Caco-2 (cell line): Measurements from ENCODE around the gene PEX5. TPM values are rescaled to one million over a fixed set of nuclear protein-coding genes. Genes with fewer than 3 reads are reported as not detected.

Source experiments
- BruUV-seq: library from RNA; stranded (reverse); fragments of 400-500 nt; replicated peaks from 2 replicates; lab custom pipeline; 2021; lab: Mats Ljungman, UMichigan
- CTCF ChIA-PET: fragments of 300-600 bp; sonication (Branson Sonifier 250); formaldehyde crosslinking; loops from one replicate; lab custom pipeline; 2022; ENCODE audit warnings: antibody characterized with exemption; lab: Charles Lee
- POLR2A ChIA-PET: fragments of 300-600 bp; sonication (Branson Sonifier 250); formaldehyde crosslinking; loops from one replicate; lab custom pipeline; 2022; ENCODE audit warnings: antibody characterized with exemption; lab: Charles Lee
- DNase-seq, 2 experiments: peaks; one replicate each; pipeline versions ENCODE4 v3.0.0 to v3.0.0-alpha.2; 2020 to 2022
- H3K27me3 ChIP-seq: replicated peaks from 2 replicates; pipeline ENCODE4 v1.6.0; 2011; ENCODE audit warnings: low read length; ENCODE audit not compliant: control insufficient read depth, insufficient read depth
- H3K36me3 ChIP-seq: 2 replicates; pipeline ENCODE4 v1.5.1; 2011; ENCODE audit warnings: low read length; ENCODE audit not compliant: control insufficient read depth, insufficient read depth
- H3K4me1 ChIP-seq: fragments of 250-450 bp; sonication (Bioruptor Pico); 2 replicates; pipeline ENCODE4 v1.5.1; 2020; ENCODE audit warnings: mild to moderate bottlenecking
- H3K4me3 ChIP-seq: 2 replicates; pipeline ENCODE4 v1.5.1; 2011; ENCODE audit warnings: low read depth, mild to moderate bottlenecking, control low read depth, low read length
- H3K9me3 ChIP-seq: fragments of 250-450 bp; sonication (Bioruptor Pico); 2 replicates; pipeline ENCODE4 v1.5.1; 2020; ENCODE audit warnings: mild to moderate bottlenecking, moderate library complexity
- H3K27ac Mint-ChIP-seq: one replicate; pipeline ENCODE4 v1.8.0; 2022; ENCODE audit warnings: mixed read lengths; ENCODE audit not compliant: unreplicated experiment
- H3K27me3 Mint-ChIP-seq: one replicate; pipeline ENCODE4 v1.8.0; 2022; ENCODE audit warnings: mixed read lengths; ENCODE audit not compliant: insufficient read depth, unreplicated experiment
- H3K36me3 Mint-ChIP-seq: one replicate; pipeline ENCODE4 v1.8.0; 2022; ENCODE audit warnings: mild to moderate bottlenecking, mixed read lengths; ENCODE audit not compliant: insufficient read depth, unreplicated experiment
- H3K4me1 Mint-ChIP-seq: one replicate; pipeline ENCODE4 v1.8.0; 2022; ENCODE audit warnings: low read depth, mixed read lengths; ENCODE audit not compliant: unreplicated experiment
- H3K4me3 Mint-ChIP-seq: one replicate; pipeline ENCODE4 v1.8.0; 2022; ENCODE audit warnings: mild to moderate bottlenecking, moderate library complexity, mixed read lengths; ENCODE audit not compliant: unreplicated experiment
- H3K9me3 Mint-ChIP-seq: one replicate; pipeline ENCODE4 v1.8.0; 2022; ENCODE audit warnings: mixed read lengths; ENCODE audit not compliant: unreplicated experiment
- intact Hi-C: fragments of 100-400 bp; cut with micrococcal nuclease; formaldehyde crosslinking; loops from one replicate; pipeline ENCODE4 v1.10.0; 2022; ENCODE audit not compliant: unreplicated experiment
- total RNA-seq: library from RNA; stranded (reverse); gene quantifications from 2 replicates; pipeline ENCODE4 v1.2.3, GENCODE V29; 2022
- TF ChIP-seq, protein P1 (sequence below), 2 experiments: fragments of 200-600 bp in 1 of 2; IDR thresholded peaks; 1 replicate in 1 of 2; 2 replicates in 1 of 2; pipeline versions ENCODE4 v1.5.1 to v1.8.0; 2011 to 2022; ENCODE audit warnings: antibody characterized with exemption in 1 of 2, control low read depth in 1 of 2, inconsistent platforms in 1 of 2, low read depth in 1 of 2, low read length in 1 of 2, mild to moderate bottlenecking in 1 of 2, moderate library complexity in 1 of 2; ENCODE audit not compliant: insufficient read depth in 1 of 2, severe bottlenecking in 1 of 2, unreplicated experiment in 1 of 2

The PEX5 gene
- total RNA-seq, 1 experiment from 2014 or later = 74.5 TPM

DNA sequence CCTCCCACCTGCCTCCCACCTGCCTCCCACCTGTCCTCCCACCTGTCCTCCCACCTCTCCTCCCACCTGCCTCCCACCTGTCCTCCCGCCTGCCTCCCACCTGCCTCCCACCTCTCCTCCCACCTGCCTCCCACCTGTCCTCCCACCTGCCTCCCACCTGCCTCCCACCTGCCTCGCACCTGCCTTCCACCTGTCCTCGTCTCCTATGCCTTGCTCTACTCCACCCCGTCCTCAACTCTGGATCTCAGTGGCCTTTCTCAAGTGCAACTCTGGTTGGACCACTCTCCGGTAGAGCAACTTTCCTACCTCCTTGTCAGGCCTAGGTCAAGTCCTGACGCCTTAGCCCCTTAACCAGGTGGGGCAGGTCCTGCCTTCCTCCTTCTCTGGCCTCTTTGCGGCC lies 29.3 kb upstream of the PEX5 start:
- H3K4me3 ChIP-seq = no peak overlapping the region
- Mint-ChIP-seq H3K4me1 (peaks cover 7% of the 10 kb centered on the region), H3K4me3 (no peak overlapping the region), H3K27ac (no peak overlapping the region), H3K27me3 (peaks cover 4% of the 10 kb centered on the region), H3K9me3 (peaks cover 9% of the 10 kb centered on the region), H3K36me3 (peaks cover 8% of the 10 kb centered on the region)
- H3K4me1 ChIP-seq = no peaks in the 10 kb centered on the region
- no peak for DNase-seq
- intact Hi-C loops = no loop called here
- peaks cover 13% of the 10 kb centered on the region; the same call in 1 of the 2 replicates for H3K9me3 ChIP-seq
- H3K27me3 ChIP-seq = no peaks in the 10 kb centered on the region
- POLR2A ChIA-PET = no interaction called here
- TF ChIP-seq, protein P1, sequence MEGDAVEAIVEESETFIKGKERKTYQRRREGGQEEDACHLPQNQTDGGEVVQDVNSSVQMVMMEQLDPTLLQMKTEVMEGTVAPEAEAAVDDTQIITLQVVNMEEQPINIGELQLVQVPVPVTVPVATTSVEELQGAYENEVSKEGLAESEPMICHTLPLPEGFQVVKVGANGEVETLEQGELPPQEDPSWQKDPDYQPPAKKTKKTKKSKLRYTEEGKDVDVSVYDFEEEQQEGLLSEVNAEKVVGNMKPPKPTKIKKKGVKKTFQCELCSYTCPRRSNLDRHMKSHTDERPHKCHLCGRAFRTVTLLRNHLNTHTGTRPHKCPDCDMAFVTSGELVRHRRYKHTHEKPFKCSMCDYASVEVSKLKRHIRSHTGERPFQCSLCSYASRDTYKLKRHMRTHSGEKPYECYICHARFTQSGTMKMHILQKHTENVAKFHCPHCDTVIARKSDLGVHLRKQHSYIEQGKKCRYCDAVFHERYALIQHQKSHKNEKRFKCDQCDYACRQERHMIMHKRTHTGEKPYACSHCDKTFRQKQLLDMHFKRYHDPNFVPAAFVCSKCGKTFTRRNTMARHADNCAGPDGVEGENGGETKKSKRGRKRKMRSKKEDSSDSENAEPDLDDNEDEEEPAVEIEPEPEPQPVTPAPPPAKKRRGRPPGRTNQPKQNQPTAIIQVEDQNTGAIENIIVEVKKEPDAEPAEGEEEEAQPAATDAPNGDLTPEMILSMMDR (IDR thresholded peaks at IDR 0.05; ENCODE audit: insufficient read depth in 1 of 2, low read depth in 1 of 2, low read length in 1 of 2, severe bottlenecking in 1 of 2, unreplicated experiment in 1 of 2) = no peak
- no peaks in the 10 kb centered on the region; the same call in 1 of the 2 replicates for H3K36me3 ChIP-seq
- no TSS peak for BruUV-seq
- CTCF ChIA-PET = no interaction called here

GRCh38 chr12:7161327-7161726 lies 28.2 kb upstream of the PEX5 start:
- no TSS peak for BruUV-seq
- no peak for DNase-seq
- H3K27me3 Mint-ChIP-seq = peaks cover 6% of the 10 kb centered on the region
- no peak overlapping the region for H3K4me3 Mint-ChIP-seq
- TF ChIP-seq, protein P1 (IDR thresholded peaks at IDR 0.05; ENCODE audit: insufficient read depth in 1 of 2, low read depth in 1 of 2, low read length in 1 of 2, severe bottlenecking in 1 of 2, unreplicated experiment in 1 of 2) = no peak
- Histone ChIP-seq H3K4me3 (no peak overlapping the region), H3K4me1 (no peaks in the 10 kb centered on the region), H3K36me3 (no peaks in the 10 kb centered on the region; the same call in 1 of the 2 replicates), H3K27me3 (no peaks in the 10 kb centered on the region), H3K9me3 (peaks cover 13% of the 10 kb centered on the region; the same call in 1 of the 2 replicates)
- ChIA-PET POLR2A (no interaction called here), CTCF (interaction anchor here (1.0 kb wide), 1 partner anchor 13 kb away, joined by 3 read pairs; no protein-coding TSS in a partner anchor)
- H3K27ac Mint-ChIP-seq = no peak overlapping the region
- intact Hi-C loops = no loop called here
- peaks cover 8% of the 10 kb centered on the region for H3K36me3 Mint-ChIP-seq
- peaks cover 17% of the 10 kb centered on the region for H3K9me3 Mint-ChIP-seq
- peaks cover 7% of the 10 kb centered on the region for H3K4me1 Mint-ChIP-seq

DNA sequence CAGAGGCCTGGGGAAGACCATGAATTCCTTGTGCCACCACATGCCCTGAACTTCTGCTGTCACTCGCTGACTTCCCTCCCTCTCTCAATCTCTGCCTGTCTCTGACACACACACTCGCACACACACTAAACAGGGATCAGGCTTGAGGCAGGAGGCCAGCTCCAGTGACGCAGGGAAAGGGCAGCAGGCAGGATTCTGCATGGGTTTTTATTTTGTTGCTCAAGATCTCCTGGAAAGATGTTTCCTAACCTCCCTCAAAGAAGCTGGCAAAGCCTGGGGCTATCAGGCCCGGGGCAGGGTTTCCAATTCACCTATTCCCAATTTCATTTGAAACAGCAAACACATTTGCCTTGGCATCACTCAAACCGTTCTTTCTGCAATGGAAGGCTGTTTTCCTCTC lies 27.7 kb upstream of the PEX5 start:
- TF ChIP-seq, protein P1 (IDR thresholded peaks at IDR 0.05; ENCODE audit: insufficient read depth in 1 of 2, low read depth in 1 of 2, low read length in 1 of 2, severe bottlenecking in 1 of 2, unreplicated experiment in 1 of 2) = no peak
- ChIA-PET POLR2A (no interaction called here), CTCF (interaction anchor here (0.6 to 1.0 kb wide), 2 partner anchors 14 to 278 kb away, joined by 3 read pairs; no protein-coding TSS in a partner anchor)
- no peaks in the 10 kb centered on the region for H3K27me3 ChIP-seq
- Mint-ChIP-seq H3K27me3 (peaks cover 6% of the 10 kb centered on the region), H3K27ac (no peak overlapping the region), H3K4me1 (peaks cover 7% of the 10 kb centered on the region), H3K4me3 (no peak overlapping the region), H3K36me3 (peaks cover 8% of the 10 kb centered on the region), H3K9me3 (peaks cover 22% of the 10 kb centered on the region)
- intact Hi-C loops = no loop called here
- no TSS peak for BruUV-seq
- no peak for DNase-seq
- no peaks in the 10 kb centered on the region for H3K4me1 ChIP-seq
- peaks cover 17% of the 10 kb centered on the region; the same call in 1 of the 2 replicates for H3K9me3 ChIP-seq
- H3K4me3 ChIP-seq = no peak overlapping the region
- no peaks in the 10 kb centered on the region; the same call in 1 of the 2 replicates for H3K36me3 ChIP-seq
